Lower leg skin (tissue), 3 donors: ENCODE results near the gene DLGAP1.

ENCODE experiments used
- CTCF ChIP-seq, 3 donors: fragments of 450-650 bp; IDR thresholded peaks; one replicate each; pipeline ENCODE4 v1.5.1; 2016; ENCODE audit warnings: antibody characterized with exemption in 3 of 3, mild to moderate bottlenecking in 3 of 3, moderate library complexity in 2 of 3
- POLR2A ChIP-seq, 2 donors: fragments of 450-650 bp; IDR thresholded peaks; one replicate each; pipeline ENCODE4 v1.6.1; 2016 to 2017; ENCODE audit warnings: antibody characterized with exemption in 2 of 2, mild to moderate bottlenecking in 1 of 2, moderate library complexity in 1 of 2

DNA sequence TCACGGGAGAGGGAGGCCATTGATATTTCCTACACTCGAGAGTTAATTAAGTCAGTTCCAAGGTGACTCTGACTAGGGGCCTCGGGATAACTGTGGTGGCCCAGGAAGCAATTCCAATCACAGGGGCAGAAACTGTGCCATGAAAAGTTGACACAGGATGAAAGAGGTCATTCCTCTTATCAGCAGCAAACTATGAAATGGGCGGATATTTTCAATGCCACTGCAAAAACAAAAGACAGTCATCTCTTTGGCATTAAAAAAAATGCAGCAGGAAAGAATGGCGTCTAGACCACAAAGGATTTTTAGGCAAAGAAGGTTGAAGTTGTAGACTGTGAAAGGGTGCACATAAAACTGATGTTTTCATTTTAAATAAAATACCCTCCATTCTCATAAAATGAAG, 955.1 kb downstream of the DLGAP1 start:
- TF ChIP-seq POLR2A (IDR thresholded peaks at IDR 0.05) (no peak), CTCF (IDR thresholded peaks at IDR 0.05) (no peak)
